Left lung (tissue), 14 donors: ENCODE results near the gene RNPC3. TPM values are rescaled to one million over a fixed set of nuclear protein-coding genes. Genes with fewer than 3 reads are reported as not detected.

ENCODE experiments used
- ATAC-seq: fragments of 200-7000 bp; cut with Tn5 transposase; one replicate; pipeline ENCODE4 v1.9.1; 2020; ENCODE audit warnings: moderate library complexity
- DNase-seq, 4 donors: peaks; one replicate each; pipeline ENCODE4 v3.0.0-alpha.2; 2013 to 2020
- H3K27ac ChIP-seq, 2 donors: fragments of 200-600 bp; sonication (generic) in 1 of 2; one replicate each; pipeline versions ENCODE4 v1.5.0 to v1.8.0; 2020 to 2021
- H3K27me3 ChIP-seq, 2 donors: fragments of 200-600 bp; sonication (generic) in 1 of 2; one replicate each; pipeline versions ENCODE4 v1.5.0 to v1.8.0; 2020 to 2021
- H3K36me3 ChIP-seq, 2 donors: fragments of 200-600 bp; sonication (generic) in 1 of 2; one replicate each; pipeline versions ENCODE4 v1.5.0 to v1.8.0; 2020 to 2021
- H3K4me1 ChIP-seq, 2 donors: fragments of 200-600 bp; one replicate each; pipeline ENCODE4 v1.8.0; 2021
- H3K4me3 ChIP-seq, 2 donors: fragments of 200-600 bp; sonication (generic) in 1 of 2; one replicate each; pipeline versions ENCODE4 v1.5.0 to v1.8.0; 2020 to 2021; ENCODE audit warnings: mild to moderate bottlenecking in 1 of 2
- H3K9me3 ChIP-seq, 2 donors: fragments of 200-600 bp; sonication (generic) in 1 of 2; one replicate each; pipeline versions ENCODE4 v1.5.0 to v1.8.0; 2020 to 2021
- CTCF ChIP-seq, 2 donors: fragments of 200-600 bp; sonication (generic) in 1 of 2; IDR thresholded peaks; one replicate each; pipeline versions ENCODE4 v1.5.0 to v1.8.0; 2021; ENCODE audit warnings: antibody characterized with exemption in 2 of 2
- intact Hi-C, 2 donors: fragments of 100-400 bp; cut with DNase I; formaldehyde crosslinking; loops; one replicate each; pipeline versions ENCODE4 v1.11.2 to v1.14.2; 2022
- long read RNA-seq, 12 donors: library from polyadenylated mRNA in 2 of 12; unstranded in 2 of 12; transcript quantifications; one replicate each; pipeline ENCODE4 v2.0.0 and lab custom pipeline, GENCODE V29; 2019 to 2026
- polyA plus RNA-seq, 6 donors: library from polyadenylated mRNA; unstranded; fragments of 120-200 nt; gene quantifications; one replicate each; pipeline ENCODE4 v1.2.1, GENCODE V29; 2013; ENCODE audit not compliant: insufficient read length in 6 of 6
- total RNA-seq, 2 donors: library from RNA; stranded (reverse); fragmentation: NEBNext Ultra II Directional; extraction: Animal tissue kit (Norgen Biotek cat#: 25700); gene quantifications; one replicate each; pipeline ENCODE4 v1.2.1, GENCODE V29; 2021
- donor health status: DM: no; HTN: yes; CAD: no.
- donor health status: DM: no; HTN: no; CAD: no.

RNPC3 gene
- total RNA-seq (10 to 100 TPM; 21.2 to 25.2 TPM), polyA plus RNA-seq (10 to 100 TPM; 42.6 to 75.6 (median 59.6) TPM)
- long read RNA-seq, donor 1, partial matches to known transcripts: 70 of 75 reads
- long read RNA-seq, donor 1, other reads (novel, unspliced or antisense): 0 of 75 reads
- long read RNA-seq, donor 2, transcript RNPC3-206 (6 exons, 686 nt): major isoform, 5 of 42 reads
- long read RNA-seq, donor 2, partial matches to known transcripts: 37 of 42 reads
- long read RNA-seq, donor 2, other reads (novel, unspliced or antisense): 0 of 42 reads
- long read RNA-seq, donor 3, partial matches to known transcripts: 0 of 2 reads
- long read RNA-seq, donor 3, other reads (novel, unspliced or antisense): 0 of 2 reads
- long read RNA-seq, donor 4, partial matches to known transcripts: 15 of 16 reads
- long read RNA-seq, donor 4, other reads (novel, unspliced or antisense): 1 of 16 reads
- long read RNA-seq, donor 5, partial matches to known transcripts: 39 of 46 reads
- long read RNA-seq, donor 5, other reads (novel, unspliced or antisense): 0 of 46 reads
- long read RNA-seq, donor 6, partial matches to known transcripts: 18 of 19 reads
- long read RNA-seq, donor 6, other reads (novel, unspliced or antisense): 0 of 19 reads
- long read RNA-seq, donor 7, partial matches to known transcripts: 16 of 17 reads
- long read RNA-seq, donor 7, other reads (novel, unspliced or antisense): 0 of 17 reads
- long read RNA-seq, donor 8, partial matches to known transcripts: 5 of 8 reads
- long read RNA-seq, donor 8, other reads (novel, unspliced or antisense): 0 of 8 reads
- long read RNA-seq, donor 9: 0 reads
- long read RNA-seq, donor 10, partial matches to known transcripts: 14 of 16 reads
- long read RNA-seq, donor 10, other reads (novel, unspliced or antisense): 2 of 16 reads
- long read RNA-seq, donor 11, partial matches to known transcripts: 19 of 24 reads
- long read RNA-seq, donor 11, other reads (novel, unspliced or antisense): 0 of 24 reads
- long read RNA-seq, donor 12, partial matches to known transcripts: 12 of 17 reads
- long read RNA-seq, donor 12, other reads (novel, unspliced or antisense): 0 of 17 reads

GRCh38 chr1:103525607-103526507 is at the start of gene RNPC3:
Gene RNPC3 (plus strand): TSS chr1:103525699. CDS start chr1:103526071, 372 bp downstream.
- intact Hi-C loops: no loop called here
- Histone ChIP-seq H3K27ac (peak within 1 kb of the TSS; percentile 96), H3K4me3 (peak within 1 kb of the TSS; percentile 80 to 85), H3K9me3 (no peaks in the 10 kb centered on the region), H3K4me1 (peaks cover 4 to 26% of the 10 kb centered on the region in 2 donors), H3K27me3 (no peaks in the 10 kb centered on the region), H3K36me3 (peaks cover 0 to 7% of the 10 kb centered on the region in 2 donors)
- ATAC-seq (peak; percentile 90), DNase-seq (peak; percentile 89 to 95 (median 92))
- TF ChIP-seq CTCF (IDR thresholded peaks at IDR 0.05): no peak

- Histone ChIP-seq H3K4me3 (no peak overlapping the region), H3K9me3 (no peaks in the 10 kb centered on the region), H3K27me3 (no peaks in the 10 kb centered on the region), H3K36me3 (no peaks in the 10 kb centered on the region), H3K4me1 (no peaks in the 10 kb centered on the region), H3K27ac (no peak overlapping the region)
- intact Hi-C loops: no loop called here
- peak in 1 of 4 donors; percentile 8 for DNase-seq
- no peak for TF ChIP-seq CTCF (IDR thresholded peaks at IDR 0.05)
- ATAC-seq: no peak
Observed at GRCh38 chr1:103477101-103477500, 48.4 kb upstream of the RNPC3 start.

- Histone ChIP-seq H3K27ac (no peak overlapping the region), H3K36me3 (no peaks in the 10 kb centered on the region), H3K4me3 (no peak overlapping the region), H3K4me1 (no peaks in the 10 kb centered on the region), H3K9me3 (no peaks in the 10 kb centered on the region), H3K27me3 (no peaks in the 10 kb centered on the region)
- DNase-seq (no peak), ATAC-seq (no peak)
- intact Hi-C loops: no loop called here
- TF ChIP-seq CTCF (IDR thresholded peaks at IDR 0.05): no peak
Observed at GRCh38 chr1:103489935-103490334, 35.6 kb upstream of the RNPC3 start.

GRCh38 chr1:103492003-103492625 is 33.4 kb upstream of the RNPC3 start:
- TF ChIP-seq CTCF (IDR thresholded peaks at IDR 0.05): no peak
- Histone ChIP-seq H3K4me3 (no peak overlapping the region), H3K36me3 (no peaks in the 10 kb centered on the region), H3K9me3 (no peaks in the 10 kb centered on the region), H3K27ac (no peak overlapping the region), H3K4me1 (no peaks in the 10 kb centered on the region), H3K27me3 (no peaks in the 10 kb centered on the region)
- ATAC-seq: no peak
- intact Hi-C loops: no loop called here
- no peak for DNase-seq
